Adrenal gland (tissue), 5 donors: ENCODE results near the gene SEMA3E.

Experiments used
- POLR2A ChIP-seq, 2 donors: fragments of 450-650 bp; IDR thresholded peaks; one replicate each; pipeline ENCODE4 v1.6.1; 2017; ENCODE audit warnings: antibody characterized with exemption in 2 of 2, mild to moderate bottlenecking in 2 of 2, moderate library complexity in 1 of 2
- TF ChIP-seq, protein P1 (sequence below), 6 experiments: fragments of 450-650 bp in 4 of 6; fragments of 200-600 bp in 2 of 6; sonication (generic) in 1 of 6; IDR thresholded peaks; 1 replicate in 5 of 6; 2 replicates in 1 of 6; pipeline versions ENCODE4 v1.5.1 to v1.8.0; 2016 to 2021; ENCODE audit warnings: antibody characterized with exemption in 6 of 6, mild to moderate bottlenecking in 2 of 6, moderate library complexity in 1 of 6
- donor health status: DM: no; HTN: no; CAD: no.

DNA sequence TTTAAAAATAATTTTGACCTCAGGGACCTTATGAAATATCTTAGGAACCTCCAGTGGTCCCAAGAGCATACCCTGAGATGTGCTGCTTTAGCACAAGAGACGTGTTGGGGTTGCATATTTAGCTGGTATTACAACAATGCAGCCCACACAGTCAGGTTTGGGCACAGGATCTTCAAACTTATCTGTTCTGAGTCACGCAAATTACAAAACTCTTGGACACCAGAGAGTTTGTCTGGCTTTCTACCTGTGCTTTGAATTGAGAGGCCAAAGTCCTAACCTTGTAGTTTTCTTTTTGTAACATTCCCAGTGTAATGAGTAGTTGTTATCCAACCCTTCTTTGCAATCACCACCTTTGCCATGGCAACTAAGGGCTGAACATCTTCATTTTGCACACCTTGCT, 322.7 kb downstream of the SEMA3E start:
- TF ChIP-seq, protein P1, sequence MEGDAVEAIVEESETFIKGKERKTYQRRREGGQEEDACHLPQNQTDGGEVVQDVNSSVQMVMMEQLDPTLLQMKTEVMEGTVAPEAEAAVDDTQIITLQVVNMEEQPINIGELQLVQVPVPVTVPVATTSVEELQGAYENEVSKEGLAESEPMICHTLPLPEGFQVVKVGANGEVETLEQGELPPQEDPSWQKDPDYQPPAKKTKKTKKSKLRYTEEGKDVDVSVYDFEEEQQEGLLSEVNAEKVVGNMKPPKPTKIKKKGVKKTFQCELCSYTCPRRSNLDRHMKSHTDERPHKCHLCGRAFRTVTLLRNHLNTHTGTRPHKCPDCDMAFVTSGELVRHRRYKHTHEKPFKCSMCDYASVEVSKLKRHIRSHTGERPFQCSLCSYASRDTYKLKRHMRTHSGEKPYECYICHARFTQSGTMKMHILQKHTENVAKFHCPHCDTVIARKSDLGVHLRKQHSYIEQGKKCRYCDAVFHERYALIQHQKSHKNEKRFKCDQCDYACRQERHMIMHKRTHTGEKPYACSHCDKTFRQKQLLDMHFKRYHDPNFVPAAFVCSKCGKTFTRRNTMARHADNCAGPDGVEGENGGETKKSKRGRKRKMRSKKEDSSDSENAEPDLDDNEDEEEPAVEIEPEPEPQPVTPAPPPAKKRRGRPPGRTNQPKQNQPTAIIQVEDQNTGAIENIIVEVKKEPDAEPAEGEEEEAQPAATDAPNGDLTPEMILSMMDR (IDR thresholded peaks at IDR 0.05) = no peak
- TF ChIP-seq POLR2A (IDR thresholded peaks at IDR 0.05) = no peak
